K562 (cell line): ENCODE results near the gene LRCOL1. TPM values are rescaled to one million over a fixed set of nuclear protein-coding genes. Genes with fewer than 3 reads are reported as not detected.

Experiments
- ARHGAP35 ChIP-seq: fragments of 450-650 bp; IDR thresholded peaks from 2 replicates; pipeline ENCODE4 v1.6.1; 2018; ENCODE audit not compliant: partially characterized antibody
- DNMT1 ChIP-seq: fragments of 450-650 bp; IDR thresholded peaks from 2 replicates; pipeline ENCODE4 v1.6.1; 2016; ENCODE audit warnings: antibody characterized with exemption, mild to moderate bottlenecking
- EGR1 ChIP-seq: fragments of 450-650 bp; conservative IDR thresholded peaks from 2 replicates; pipeline ENCODE4 v1.6.1; 2017; ENCODE audit warnings: mild to moderate bottlenecking
- MTA1 ChIP-seq: fragments of 450-650 bp; IDR thresholded peaks from 2 replicates; pipeline ENCODE4 v1.6.1; 2017; ENCODE audit warnings: borderline replicate concordance
- NR2C2 ChIP-seq, 2 experiments: fragments of 200-800 bp in 1 of 2; sonication (Bioruptor generic) in 1 of 2; sonication (generic) in 1 of 2; formaldehyde crosslinking in 1 of 2; IDR thresholded peaks; 2 replicates each; pipeline versions ENCODE4 v1.6.1 to v1.8.0; 2016 to 2022; ENCODE audit warnings: mild to moderate bottlenecking in 1 of 2, missing compliant biosample characterization in 1 of 2, missing genetic modification characterization in 1 of 2, missing genetic modification reagents in 1 of 2
- RBFOX2 ChIP-seq: fragments of 200-400 bp; formaldehyde crosslinking; IDR thresholded peaks from 2 replicates; pipeline ENCODE4 v1.6.1; 2017; ENCODE audit warnings: low read depth, mild to moderate bottlenecking, low read length, moderate library complexity
- REST ChIP-seq, 2 experiments: fragments of 450-650 bp; formaldehyde crosslinking in 1 of 2; IDR thresholded peaks; 2 replicates each; pipeline versions ENCODE4 v1.4.0 to v1.6.1; 2014 to 2020; ENCODE audit warnings: mild to moderate bottlenecking in 2 of 2, borderline replicate concordance in 1 of 2, low read depth in 1 of 2
- STAG1 ChIP-seq: sonication (generic); formaldehyde crosslinking; IDR thresholded peaks from 2 replicates; pipeline ENCODE4 v1.5.0; 2020; ENCODE audit warnings: missing genetic modification reagents, borderline replicate concordance
- TCF7 ChIP-seq: sonication (generic); IDR thresholded peaks from 2 replicates; pipeline ENCODE4 v1.6.1; 2016; ENCODE audit warnings: antibody characterized with exemption, borderline replicate concordance
- XRCC3 ChIP-seq: fragments of 450-650 bp; IDR thresholded peaks from 2 replicates; pipeline ENCODE4 v1.6.1; 2017; ENCODE audit warnings: mild to moderate bottlenecking, moderate library complexity
- polyA plus RNA-seq, 8 experiments: library from polyadenylated mRNA; depleted of rRNA in 4 of 8; stranded (reverse) in 5 of 8; unstranded in 3 of 8; fragments of >200 nt; fragmentation: Nextera tagmentation in 2 of 8; fragmentation: Illumina TruSeq in 1 of 8; extraction: Ambion mirVana in 2 of 8; extraction: Trizol in 1 of 8; gene quantifications; 2 replicates each; pipeline versions ENCODE4 v1.2.1 to v1.2.3, GENCODE V29; 2011 to 2014; ENCODE audit warnings: inconsistent platforms in 1 of 8, missing spikeins in 1 of 8
- total RNA-seq, 7 experiments: library from RNA; depleted of rRNA in 6 of 7; stranded (reverse); fragments of >200 nt in 6 of 7; fragmentation: Illumina TruSeq in 2 of 7; extraction: Trizol in 2 of 7; gene quantifications; 2 replicates each; pipeline versions ENCODE4 v1.2.1 to v1.2.3, GENCODE V29; 2011 to 2021; ENCODE audit warnings: low replicate concordance in 1 of 7
- TF ChIP-seq, protein P1 (sequence below): fragments of 450-650 bp; formaldehyde crosslinking; IDR thresholded peaks from 2 replicates; pipeline ENCODE4 v1.4.0; 2020; ENCODE audit warnings: mild to moderate bottlenecking, mixed read lengths
- TF ChIP-seq, protein P2 (sequence below): sonication (generic); formaldehyde crosslinking; IDR thresholded peaks from 2 replicates; pipeline ENCODE4 v1.9.0; 2022; ENCODE audit warnings: mild to moderate bottlenecking, missing genetic modification reagents
- TF ChIP-seq, protein P3 (sequence below): sonication (generic); formaldehyde crosslinking; IDR thresholded peaks from 2 replicates; pipeline ENCODE4 v1.8.1; 2023; ENCODE audit warnings: mild to moderate bottlenecking, missing genetic modification reagents

LRCOL1 gene
- total and polyA plus RNA-seq, 9 of the 15 experiments (the other 6 are each of a cell fraction or from before 2014, with no cell fraction given): not detected

GRCh38 chr12:132559652-132560363 lies 50.6 kb downstream of the LRCOL1 start (continued):
- TF ChIP-seq REST (IDR thresholded peaks at IDR 0.05; ENCODE audit: borderline replicate concordance): peak; percentile 47; the same call in 1 of the 2 replicates
- no peak for TF ChIP-seq REST (CRISPR knock-in tag; IDR thresholded peaks at IDR 0.05; ENCODE audit: low read depth)
- TF ChIP-seq, protein P1, sequence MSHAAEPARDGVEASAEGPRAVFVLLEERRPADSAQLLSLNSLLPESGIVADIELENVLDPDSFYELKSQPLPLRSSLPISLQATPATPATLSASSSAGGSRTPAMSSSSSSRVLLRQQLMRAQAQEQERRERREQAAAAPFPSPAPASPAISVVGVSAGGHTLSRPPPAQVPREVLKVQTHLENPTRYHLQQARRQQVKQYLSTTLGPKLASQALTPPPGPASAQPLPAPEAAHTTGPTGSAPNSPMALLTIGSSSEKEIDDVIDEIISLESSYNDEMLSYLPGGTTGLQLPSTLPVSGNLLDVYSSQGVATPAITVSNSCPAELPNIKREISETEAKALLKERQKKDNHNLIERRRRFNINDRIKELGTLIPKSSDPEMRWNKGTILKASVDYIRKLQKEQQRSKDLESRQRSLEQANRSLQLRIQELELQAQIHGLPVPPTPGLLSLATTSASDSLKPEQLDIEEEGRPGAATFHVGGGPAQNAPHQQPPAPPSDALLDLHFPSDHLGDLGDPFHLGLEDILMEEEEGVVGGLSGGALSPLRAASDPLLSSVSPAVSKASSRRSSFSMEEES (CRISPR knock-in tag): no peak
- TF ChIP-seq NR2C2 (CRISPR knock-in tag; IDR thresholded peaks at IDR 0.05): no peak
- TF ChIP-seq NR2C2 (tag; IDR thresholded peaks at IDR 0.05): no peak
- no peak for TF ChIP-seq DNMT1
- TF ChIP-seq XRCC3: no peak
- TF ChIP-seq EGR1: peak; percentile 66
- TF ChIP-seq RBFOX2: peak; percentile 46
- TF ChIP-seq, protein P2, sequence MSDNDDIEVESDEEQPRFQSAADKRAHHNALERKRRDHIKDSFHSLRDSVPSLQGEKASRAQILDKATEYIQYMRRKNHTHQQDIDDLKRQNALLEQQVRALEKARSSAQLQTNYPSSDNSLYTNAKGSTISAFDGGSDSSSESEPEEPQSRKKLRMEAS: no peak
- TF ChIP-seq, protein P3, sequence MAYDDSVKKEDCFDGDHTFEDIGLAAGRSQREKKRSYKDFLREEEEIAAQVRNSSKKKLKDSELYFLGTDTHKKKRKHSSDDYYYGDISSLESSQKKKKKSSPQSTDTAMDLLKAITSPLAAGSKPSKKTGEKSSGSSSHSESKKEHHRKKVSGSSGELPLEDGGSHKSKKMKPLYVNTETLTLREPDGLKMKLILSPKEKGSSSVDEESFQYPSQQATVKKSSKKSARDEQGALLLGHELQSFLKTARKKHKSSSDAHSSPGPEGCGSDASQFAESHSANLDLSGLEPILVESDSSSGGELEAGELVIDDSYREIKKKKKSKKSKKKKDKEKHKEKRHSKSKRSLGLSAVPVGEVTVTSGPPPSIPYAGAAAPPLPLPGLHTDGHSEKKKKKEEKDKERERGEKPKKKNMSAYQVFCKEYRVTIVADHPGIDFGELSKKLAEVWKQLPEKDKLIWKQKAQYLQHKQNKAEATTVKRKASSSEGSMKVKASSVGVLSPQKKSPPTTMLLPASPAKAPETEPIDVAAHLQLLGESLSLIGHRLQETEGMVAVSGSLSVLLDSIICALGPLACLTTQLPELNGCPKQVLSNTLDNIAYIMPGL: no peak
- TF ChIP-seq MTA1: no peak
- no peak for TF ChIP-seq STAG1 (CRISPR knock-in tag)
- no peak for TF ChIP-seq ARHGAP35
- no peak for TF ChIP-seq TCF7
